OCI-LY7 (cell line): ENCODE data around the gene PMS1. TPM values are rescaled to one million over a fixed set of nuclear protein-coding genes. Genes with fewer than 3 reads are reported as not detected.

Source experiments
- BruUV-seq: library from RNA; stranded (reverse); fragments of 400-500 nt; replicated peaks from 2 replicates; lab custom pipeline; 2021; lab: Mats Ljungman, UMichigan
- CTCF ChIA-PET: fragments of 300-600 bp; sonication (Branson Sonifier 250); formaldehyde crosslinking; loops from one replicate; lab custom pipeline; 2022; ENCODE audit warnings: antibody characterized with exemption; ENCODE audit not compliant: unreplicated experiment; lab: Charles Lee
- POLR2A ChIA-PET: fragments of 300-600 bp; sonication (Branson Sonifier 250); formaldehyde crosslinking; loops from one replicate; lab custom pipeline; 2022; ENCODE audit warnings: antibody characterized with exemption; lab: Charles Lee
- DNase-seq: peaks from one replicate; pipeline ENCODE4 v3.0.0-alpha.2; 2015; ENCODE audit warnings: low spot score
- H2AFZ ChIP-seq: fragments of 200-600 bp; sonication (generic), shearing (Covaris generic); 2 replicates; pipeline ENCODE4 v1.6.1; 2014; ENCODE audit warnings: mild to moderate bottlenecking, antibody characterized with exemption, low read length, moderate library complexity
- H3K27ac ChIP-seq: fragments of 200-600 bp; sonication (generic); 2 replicates; pipeline ENCODE4 v1.5.1; 2014; ENCODE audit warnings: mixed run types, low read depth, mild to moderate bottlenecking, moderate library complexity, low read length, inconsistent platforms; ENCODE audit not compliant: poor library complexity, severe bottlenecking
- H3K36me3 ChIP-seq: fragments of 200-600 bp; sonication (generic); 2 replicates; pipeline ENCODE4 v1.6.1; 2014; ENCODE audit warnings: mild to moderate bottlenecking, antibody characterized with exemption, low read length, moderate library complexity, mixed read lengths; ENCODE audit not compliant: insufficient read depth
- H3K4me1 ChIP-seq: fragments of 200-600 bp; sonication (generic); 2 replicates; pipeline ENCODE4 v1.5.1; 2014; ENCODE audit warnings: mild to moderate bottlenecking, low read length; ENCODE audit not compliant: insufficient read depth, poor library complexity, severe bottlenecking
- H3K4me2 ChIP-seq: fragments of 200-600 bp; sonication (generic); 2 replicates; pipeline ENCODE4 v1.6.1; 2014; ENCODE audit warnings: mild to moderate bottlenecking, low read length
- H3K4me3 ChIP-seq: fragments of 200-600 bp; sonication (generic); 2 replicates; pipeline ENCODE4 v1.5.1; 2014; ENCODE audit warnings: mild to moderate bottlenecking, low read depth, low read length; ENCODE audit not compliant: poor library complexity, severe bottlenecking
- H3K79me2 ChIP-seq: fragments of 200-600 bp; sonication (generic); 2 replicates; pipeline ENCODE4 v1.6.1; 2016; ENCODE audit warnings: low read depth, mild to moderate bottlenecking, low read length, moderate library complexity, mixed read lengths; ENCODE audit not compliant: insufficient read depth
- H3K9me2 ChIP-seq: fragments of 200-600 bp; sonication (generic); 2 replicates; pipeline ENCODE4 v1.6.1; 2016; ENCODE audit warnings: mild to moderate bottlenecking, low read length, mixed read lengths; ENCODE audit not compliant: insufficient read depth
- H3K9me3 ChIP-seq: fragments of 200-600 bp; sonication (generic); 2 replicates; pipeline ENCODE4 v1.6.1; 2014; ENCODE audit warnings: mild to moderate bottlenecking, mixed run types, low read length, mixed read lengths
- H4K20me1 ChIP-seq: fragments of 200-600 bp; sonication (generic); 2 replicates; pipeline ENCODE4 v1.6.1; 2014; ENCODE audit warnings: mild to moderate bottlenecking, antibody characterized with exemption, low read length, moderate library complexity, mixed read lengths; ENCODE audit not compliant: insufficient read depth
- CTCF ChIP-seq: fragments of 200-600 bp; sonication (generic); conservative IDR thresholded peaks from 2 replicates; pipeline ENCODE4 v1.5.1; 2014; ENCODE audit warnings: mild to moderate bottlenecking, antibody characterized with exemption, low read length, moderate library complexity, mixed read lengths
- EZH2phosphoT487 ChIP-seq: fragments of 200-600 bp; sonication (generic); IDR thresholded peaks from 2 replicates; pipeline ENCODE4 v1.6.1; 2018; ENCODE audit warnings: low read depth, borderline replicate concordance, mild to moderate bottlenecking, mixed run types, antibody characterized with exemption, low read length, moderate library complexity, mixed read lengths
- intact Hi-C: fragments of 100-400 bp; cut with micrococcal nuclease; formaldehyde crosslinking; loops from one replicate; pipeline ENCODE4 v1.10.0; 2022; ENCODE audit not compliant: unreplicated experiment
- total RNA-seq, 2 experiments: library from RNA; depleted of rRNA in 1 of 2; stranded (reverse); fragments of >200 nt in 1 of 2; shearing (Covaris generic) in 1 of 2; gene quantifications; 2 replicates each; pipeline ENCODE4 v1.2.3, GENCODE V29; 2014 to 2022

PMS1 gene
- total RNA-seq, 2 experiments from 2014 or later = 31.2 to 72.2 TPM

DNA sequence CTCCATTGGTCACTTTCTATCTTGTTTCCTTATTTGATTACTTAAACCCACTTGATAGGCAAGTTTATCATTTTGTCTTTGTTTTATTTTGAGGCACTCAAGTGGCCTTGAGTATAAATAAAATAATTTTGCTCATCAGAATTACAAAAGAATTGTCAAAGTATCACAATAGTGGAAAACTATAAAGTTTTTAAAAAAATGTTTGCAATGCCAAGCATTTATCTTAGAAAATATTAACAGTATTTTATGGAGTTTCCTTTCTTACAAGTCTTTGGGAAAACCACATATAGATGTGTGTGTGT lies 14.7 kb downstream of the PMS1 start:
- Histone ChIP-seq H2AFZ (no peak overlapping the region), H3K4me2 (no peak overlapping the region), H3K9me3 (no peaks in the 10 kb centered on the region), H3K4me3 (no peak overlapping the region), H4K20me1 (peaks cover 7% of the 10 kb centered on the region; the same call in 1 of the 2 replicates), H3K9me2 (no peaks in the 10 kb centered on the region), H3K4me1 (peaks cover 4% of the 10 kb centered on the region), H3K36me3 (peaks cover 96% of the 10 kb centered on the region), H3K79me2 (0 out of 2 replicates have a peak, but pooled peaks cover 12% of the 10 kb centered on the region), H3K27ac (no peak overlapping the region)
- ChIA-PET CTCF (interaction anchor here (1.2 kb wide), 1 partner anchor 272 kb away, joined by 3 read pairs; no protein-coding TSS in a partner anchor), POLR2A (interaction anchor here (0.6 to 1.9 kb wide), 8 partner anchors 11 to 932 kb away, joined by 3 to 9 read pairs (median 4); no protein-coding TSS in a partner anchor)
- no TSS peak for BruUV-seq
- no peak for DNase-seq
- TF ChIP-seq CTCF (peak; percentile 51), EZH2phosphoT487 (no peak)
- intact Hi-C loops = no loop called here

- BruUV-seq = no TSS peak
- Histone ChIP-seq H3K27ac (no peak overlapping the region), H3K4me3 (no peak overlapping the region), H3K4me2 (no peak overlapping the region), H3K36me3 (peaks cover 96% of the 10 kb centered on the region), H3K4me1 (peaks cover 4% of the 10 kb centered on the region), H4K20me1 (peaks cover 7% of the 10 kb centered on the region; the same call in 1 of the 2 replicates), H3K9me3 (no peaks in the 10 kb centered on the region), H3K9me2 (no peaks in the 10 kb centered on the region), H3K79me2 (0 out of 2 replicates have a peak, but pooled peaks cover 12% of the 10 kb centered on the region), H2AFZ (no peak overlapping the region)
- no peak for DNase-seq
- TF ChIP-seq EZH2phosphoT487 (no peak), CTCF (no peak)
- CTCF ChIA-PET = no interaction called here
- POLR2A ChIA-PET = interaction anchor here (1.9 kb wide), 1 partner anchor 12 kb away, joined by 5 read pairs; no protein-coding TSS in a partner anchor
- intact Hi-C loops = no loop called here
Measured at GRCh38 chr2:189799531-189799930, 15.3 kb downstream of the PMS1 start.

GRCh38 chr2:189802396-189802912 lies 18.2 kb downstream of the PMS1 start:
- H3K27ac ChIP-seq = no peak overlapping the region
- POLR2A ChIA-PET = interaction anchor here (0.5 kb wide), 1 partner anchor 97 kb away, joined by 3 read pairs; no protein-coding TSS in a partner anchor
- no peak overlapping the region for H2AFZ ChIP-seq
- H3K4me1 ChIP-seq = peaks cover 4% of the 10 kb centered on the region
- H3K36me3 ChIP-seq = peaks cover 91% of the 10 kb centered on the region
- no TSS peak for BruUV-seq
- DNase-seq = no peak
- CTCF ChIA-PET = no interaction called here
- H3K4me3 ChIP-seq = no peak overlapping the region
- 0 out of 2 replicates have a peak, but pooled peaks cover 12% of the 10 kb centered on the region for H3K79me2 ChIP-seq
- no peak overlapping the region for H3K4me2 ChIP-seq
- no peak for TF ChIP-seq CTCF
- TF ChIP-seq EZH2phosphoT487 = no peak
- H3K9me3 ChIP-seq = no peaks in the 10 kb centered on the region
- H3K9me2 ChIP-seq = no peaks in the 10 kb centered on the region
- intact Hi-C loops = no loop called here
- H4K20me1 ChIP-seq = peaks cover 7% of the 10 kb centered on the region; the same call in 1 of the 2 replicates
